SK-N-SH treated with all-trans-retinoic acid at 6 μM for 48 hours (cell line): ENCODE data around the gene FAF2.

Experiments used
- ARNTL ChIP-seq: fragments of 450-650 bp; formaldehyde crosslinking; IDR thresholded peaks from 2 replicates; pipeline ENCODE4 v1.5.0; 2020; ENCODE audit warnings: low read depth, mild to moderate bottlenecking, moderate library complexity, borderline replicate concordance
- CSDC2 ChIP-seq: fragments of 250-450 bp; sonication (Bioruptor Pico); IDR thresholded peaks from 2 replicates; pipeline ENCODE4 v1.5.0; 2020; ENCODE audit warnings: mild to moderate bottlenecking, moderate library complexity
- OSR1 ChIP-seq: fragments of 250-450 bp; sonication (Bioruptor Pico); IDR thresholded peaks from 2 replicates; pipeline ENCODE4 v1.8.0; 2022; ENCODE audit warnings: moderate library complexity, mild to moderate bottlenecking, inconsistent platforms
- SNAI2 ChIP-seq: fragments of 250-450 bp; sonication (Bioruptor Pico); IDR thresholded peaks from 2 replicates; pipeline ENCODE4 v1.5.0; 2020; ENCODE audit warnings: mild to moderate bottlenecking, moderate library complexity
- ZFP30 ChIP-seq: fragments of 450-650 bp; formaldehyde crosslinking; IDR thresholded peaks from 2 replicates; pipeline ENCODE4 v1.5.0; 2022; ENCODE audit warnings: mild to moderate bottlenecking, moderate library complexity
- TF ChIP-seq, protein P1 (sequence below): fragments of 250-450 bp; sonication (Bioruptor Pico); IDR thresholded peaks from 2 replicates; pipeline ENCODE4 v1.5.1; 2020; ENCODE audit warnings: low read depth, mild to moderate bottlenecking, moderate library complexity
- TF ChIP-seq, protein P2 (sequence below): fragments of 250-450 bp; sonication (Bioruptor Pico); IDR thresholded peaks from 2 replicates; pipeline ENCODE4 v1.8.0; 2021; ENCODE audit warnings: low read depth, mild to moderate bottlenecking, moderate library complexity, borderline replicate concordance

DNA sequence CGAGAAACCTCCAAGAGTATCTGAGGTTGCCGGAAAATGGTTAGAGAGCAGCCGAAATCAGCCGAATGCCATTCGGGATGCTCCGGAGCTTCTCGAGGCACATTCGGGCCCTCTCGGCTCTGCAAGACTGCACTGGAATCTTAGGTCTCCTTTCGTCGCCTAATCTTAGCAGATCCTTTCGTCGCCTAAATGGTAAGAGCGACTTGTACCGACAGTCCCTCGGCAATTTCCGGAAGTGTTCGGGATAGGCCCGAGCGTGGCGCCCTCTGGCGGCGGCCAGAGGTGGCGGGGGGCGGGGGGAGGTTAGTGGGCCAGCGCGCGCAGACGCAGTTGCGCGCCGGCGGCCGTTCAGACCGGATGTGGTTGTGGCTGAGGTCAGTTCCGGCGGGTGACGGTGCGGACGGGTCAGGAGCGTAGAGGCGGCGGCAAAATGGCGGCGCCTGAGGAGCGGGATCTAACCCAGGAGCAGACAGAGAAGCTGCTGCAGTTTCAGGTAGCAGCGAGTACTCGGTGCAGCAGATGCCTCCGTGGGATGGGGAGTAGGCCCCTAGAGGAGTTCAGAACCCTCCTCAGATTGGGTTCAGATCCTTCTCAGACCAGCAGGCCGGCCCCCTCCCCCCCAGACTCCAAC lies at the start of gene FAF2:
- TF ChIP-seq ZFP30 (CRISPR knock-in tag) (no peak), OSR1 (CRISPR knock-in tag) (no peak), SNAI2 (CRISPR knock-in tag) (no peak), CSDC2 (CRISPR knock-in tag) (no peak), ARNTL (CRISPR knock-in tag) (no peak)
- TF ChIP-seq, protein P1, sequence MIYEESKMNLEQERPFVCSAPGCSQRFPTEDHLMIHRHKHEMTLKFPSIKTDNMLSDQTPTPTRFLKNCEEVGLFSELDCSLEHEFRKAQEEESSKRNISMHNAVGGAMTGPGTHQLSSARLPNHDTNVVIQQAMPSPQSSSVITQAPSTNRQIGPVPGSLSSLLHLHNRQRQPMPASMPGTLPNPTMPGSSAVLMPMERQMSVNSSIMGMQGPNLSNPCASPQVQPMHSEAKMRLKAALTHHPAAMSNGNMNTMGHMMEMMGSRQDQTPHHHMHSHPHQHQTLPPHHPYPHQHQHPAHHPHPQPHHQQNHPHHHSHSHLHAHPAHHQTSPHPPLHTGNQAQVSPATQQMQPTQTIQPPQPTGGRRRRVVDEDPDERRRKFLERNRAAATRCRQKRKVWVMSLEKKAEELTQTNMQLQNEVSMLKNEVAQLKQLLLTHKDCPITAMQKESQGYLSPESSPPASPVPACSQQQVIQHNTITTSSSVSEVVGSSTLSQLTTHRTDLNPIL (CRISPR knock-in tag): no peak
- TF ChIP-seq, protein P2, sequence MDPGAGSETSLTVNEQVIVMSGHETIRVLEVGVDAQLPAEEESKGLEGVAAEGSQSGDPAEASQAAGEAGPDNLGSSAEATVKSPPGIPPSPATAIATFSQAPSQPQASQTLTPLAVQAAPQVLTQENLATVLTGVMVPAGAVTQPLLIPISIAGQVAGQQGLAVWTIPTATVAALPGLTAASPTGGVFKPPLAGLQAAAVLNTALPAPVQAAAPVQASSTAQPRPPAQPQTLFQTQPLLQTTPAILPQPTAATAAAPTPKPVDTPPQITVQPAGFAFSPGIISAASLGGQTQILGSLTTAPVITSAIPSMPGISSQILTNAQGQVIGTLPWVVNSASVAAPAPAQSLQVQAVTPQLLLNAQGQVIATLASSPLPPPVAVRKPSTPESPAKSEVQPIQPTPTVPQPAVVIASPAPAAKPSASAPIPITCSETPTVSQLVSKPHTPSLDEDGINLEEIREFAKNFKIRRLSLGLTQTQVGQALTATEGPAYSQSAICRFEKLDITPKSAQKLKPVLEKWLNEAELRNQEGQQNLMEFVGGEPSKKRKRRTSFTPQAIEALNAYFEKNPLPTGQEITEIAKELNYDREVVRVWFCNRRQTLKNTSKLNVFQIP (CRISPR knock-in tag): no peak
